Body of pancreas (tissue), 4 donors: ENCODE measurements around the gene SYVN1.

ENCODE experiments used
- POLR2A ChIP-seq, 3 donors: fragments of 450-650 bp; IDR thresholded peaks; one replicate each; pipeline ENCODE4 v1.6.1; 2016; ENCODE audit warnings: antibody characterized with exemption in 3 of 3, mild to moderate bottlenecking in 2 of 3
- TF ChIP-seq, protein P1 (sequence below), 7 experiments: fragments of 450-650 bp in 4 of 7; fragments of 200-600 bp in 3 of 7; sonication (generic) in 3 of 7; IDR thresholded peaks; one replicate each; pipeline ENCODE4 v1.5.1; 2016 to 2019; ENCODE audit warnings: antibody characterized with exemption in 7 of 7

DNA sequence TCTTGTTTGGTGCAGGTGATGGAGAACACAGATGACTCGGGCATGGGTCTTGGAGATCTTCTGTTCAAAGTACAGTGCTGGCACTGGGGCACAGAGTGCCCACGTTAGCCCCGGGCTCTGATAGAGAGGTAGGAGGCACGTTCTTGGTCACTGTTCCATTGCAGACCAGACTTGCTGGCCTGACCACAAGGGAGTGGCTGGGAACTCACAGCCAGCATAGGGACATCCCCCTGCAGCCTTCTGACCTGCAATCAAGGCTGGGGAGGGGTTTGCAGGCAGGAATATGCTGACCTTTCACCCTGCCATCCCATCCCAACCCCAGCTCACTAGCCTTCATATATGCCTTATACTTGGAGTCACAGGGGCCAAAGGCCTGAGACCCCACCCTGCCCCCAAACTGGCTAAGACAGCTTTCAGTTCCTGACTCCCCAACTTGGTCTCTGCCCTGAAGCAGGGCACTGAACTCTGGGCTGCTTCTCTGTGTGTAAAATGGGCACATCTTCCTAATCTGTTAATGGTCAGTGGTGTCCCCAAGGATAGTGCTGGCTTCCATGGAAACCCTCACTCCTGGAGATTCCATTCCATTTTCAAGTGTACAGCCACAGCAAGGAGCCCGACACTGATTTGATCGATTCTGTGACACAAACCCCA is 7.6 kb downstream of the SYVN1 start:
- TF ChIP-seq, protein P1, sequence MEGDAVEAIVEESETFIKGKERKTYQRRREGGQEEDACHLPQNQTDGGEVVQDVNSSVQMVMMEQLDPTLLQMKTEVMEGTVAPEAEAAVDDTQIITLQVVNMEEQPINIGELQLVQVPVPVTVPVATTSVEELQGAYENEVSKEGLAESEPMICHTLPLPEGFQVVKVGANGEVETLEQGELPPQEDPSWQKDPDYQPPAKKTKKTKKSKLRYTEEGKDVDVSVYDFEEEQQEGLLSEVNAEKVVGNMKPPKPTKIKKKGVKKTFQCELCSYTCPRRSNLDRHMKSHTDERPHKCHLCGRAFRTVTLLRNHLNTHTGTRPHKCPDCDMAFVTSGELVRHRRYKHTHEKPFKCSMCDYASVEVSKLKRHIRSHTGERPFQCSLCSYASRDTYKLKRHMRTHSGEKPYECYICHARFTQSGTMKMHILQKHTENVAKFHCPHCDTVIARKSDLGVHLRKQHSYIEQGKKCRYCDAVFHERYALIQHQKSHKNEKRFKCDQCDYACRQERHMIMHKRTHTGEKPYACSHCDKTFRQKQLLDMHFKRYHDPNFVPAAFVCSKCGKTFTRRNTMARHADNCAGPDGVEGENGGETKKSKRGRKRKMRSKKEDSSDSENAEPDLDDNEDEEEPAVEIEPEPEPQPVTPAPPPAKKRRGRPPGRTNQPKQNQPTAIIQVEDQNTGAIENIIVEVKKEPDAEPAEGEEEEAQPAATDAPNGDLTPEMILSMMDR (IDR thresholded peaks at IDR 0.05), result no peak
- TF ChIP-seq POLR2A (IDR thresholded peaks at IDR 0.05), result peak in 1 of 3 donors; percentile 11
